C4-2B (cell line): Measurements from ENCODE around the gene SRPX2.

Experiments used
- H3K27ac ChIP-seq: fragments of 450-650 bp; 2 replicates; pipeline ENCODE4 v1.5.1; 2017
- CTCF ChIP-seq: fragments of 450-650 bp; conservative IDR thresholded peaks from 2 replicates; pipeline ENCODE4 v1.5.1; 2017; ENCODE audit warnings: mild to moderate bottlenecking
- ZFX ChIP-seq: fragments of 450-650 bp; IDR thresholded peaks from 2 replicates; pipeline ENCODE4 v1.6.1; 2017

SRPX2 gene

GRCh38 chrX:100611951-100612350 is 32.0 kb upstream of the SRPX2 start:
- H3K27ac ChIP-seq, result no peak overlapping the region
- no peak for TF ChIP-seq CTCF
- no peak for TF ChIP-seq ZFX

DNA sequence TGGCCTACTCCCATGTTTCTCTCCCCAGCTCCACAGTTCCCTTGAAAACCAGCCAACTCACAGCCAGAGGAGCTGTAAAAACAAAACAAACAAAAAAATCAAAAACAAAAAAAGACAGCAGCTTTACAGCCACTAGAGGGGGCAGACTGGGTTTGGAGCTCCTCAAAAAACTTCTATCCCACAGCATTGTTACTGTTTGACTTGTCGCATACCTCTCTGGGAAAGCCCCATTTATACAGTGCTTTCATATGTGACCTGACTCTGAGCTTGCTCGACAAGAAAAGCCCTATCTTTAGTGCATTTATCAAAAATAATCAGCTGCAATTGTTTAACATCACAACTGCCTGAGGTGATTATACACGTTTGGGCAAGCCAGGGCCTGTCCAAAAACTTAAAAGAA is 29.0 kb upstream of the SRPX2 start:
- no peak overlapping the region for H3K27ac ChIP-seq
- peak; percentile 72 for TF ChIP-seq CTCF
- no peak for TF ChIP-seq ZFX

DNA sequence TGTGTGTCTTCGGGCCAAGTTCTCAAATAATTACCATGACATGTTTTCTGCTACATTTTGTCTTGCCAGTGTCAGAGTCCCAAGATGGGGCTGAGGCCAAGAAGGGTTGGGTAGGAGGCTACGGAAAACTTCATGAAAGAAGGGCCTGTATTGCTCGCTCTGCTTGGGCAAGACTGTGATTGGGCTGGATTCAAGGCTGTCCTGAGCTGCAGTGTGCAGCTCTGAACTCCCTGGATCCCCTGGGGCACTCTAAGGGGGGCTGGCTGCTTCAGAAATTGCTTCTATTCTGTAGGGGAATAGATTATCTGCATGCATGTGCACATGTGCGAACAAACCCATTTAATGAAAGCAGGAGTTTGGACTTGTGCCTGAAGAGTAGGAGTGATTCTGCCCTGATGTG is 21.0 kb upstream of the SRPX2 start:
- no peak for TF ChIP-seq CTCF
- no peak for TF ChIP-seq ZFX
- no peak overlapping the region for H3K27ac ChIP-seq

DNA sequence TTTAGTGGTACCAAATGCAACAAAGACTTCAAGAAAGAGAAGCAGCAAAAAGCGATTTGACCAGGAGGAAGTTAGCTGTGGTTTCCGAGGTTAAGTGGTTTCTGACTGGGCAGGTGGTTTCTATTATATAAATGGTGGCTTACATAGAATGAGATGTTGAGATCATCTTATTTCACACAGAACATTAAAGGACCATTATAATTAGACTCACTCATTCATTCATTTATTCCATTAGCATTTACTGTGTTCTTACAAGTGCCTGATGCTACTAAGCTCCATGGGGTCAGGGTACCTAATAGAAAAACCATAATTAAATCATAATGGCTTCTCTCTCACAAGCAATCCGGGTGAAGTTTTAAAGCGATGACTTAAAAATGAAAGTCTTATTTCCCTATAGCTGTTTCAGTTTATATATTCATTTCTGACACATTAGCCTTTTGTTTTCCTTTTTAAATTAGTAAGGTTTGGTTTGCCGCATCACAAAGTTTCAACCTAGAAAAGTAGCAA is 18.0 kb upstream of the SRPX2 start:
- TF ChIP-seq CTCF (no peak), ZFX (no peak)
- H3K27ac ChIP-seq, result no peak overlapping the region

- no peak for TF ChIP-seq CTCF
- TF ChIP-seq ZFX, result no peak
- no peak overlapping the region for H3K27ac ChIP-seq
Measured at GRCh38 chrX:100635040-100635439, 9.0 kb upstream of the SRPX2 start.

DNA sequence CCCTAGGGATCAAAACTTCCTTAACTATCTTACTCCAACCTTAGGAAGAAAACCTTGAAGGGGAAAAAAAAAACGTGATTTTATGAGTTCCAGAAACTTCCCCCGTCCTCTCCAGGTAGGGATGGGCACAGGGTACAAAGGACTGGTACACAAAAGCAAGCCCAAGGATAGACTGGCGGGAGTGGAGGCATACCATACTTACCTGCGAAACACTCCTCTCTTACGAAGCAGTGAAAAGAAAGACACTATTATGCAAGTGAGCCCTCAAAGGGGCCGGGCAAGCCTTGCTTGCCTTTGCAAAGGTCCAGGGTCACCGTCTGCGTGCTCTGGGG is 8.0 kb upstream of the SRPX2 start:
- peak overlapping the region; percentile 55 for H3K27ac ChIP-seq
- TF ChIP-seq CTCF (no peak), ZFX (no peak)

GRCh38 chrX:100636321-100636991 is 7.5 kb upstream of the SRPX2 start, which contains the start of gene TSPAN6:
Gene TSPAN6 (minus strand): TSS chrX:100636806. CDS start chrX:100636694, 112 bp downstream.
- TF ChIP-seq CTCF (peak; percentile 71), ZFX (no peak)
- H3K27ac ChIP-seq, result peak within 1 kb of the TSS; percentile 55
